ENCODE data around the gene CRTAC1.

Gene CRTAC1

GRCh38 chr10:97888641-97889262 lies 141.7 kb downstream of the CRTAC1 start:
- Histone ChIP-seq H2AFZ (no peak overlapping the region), H3K27ac (no peak overlapping the region), H3K4me2 (ENCODE audit: low read length) (no peak overlapping the region), H3K9me3 (ENCODE audit: control insufficient read depth, low read length) (no peaks in the 10 kb centered on the region), H3K27me3 (ENCODE audit: control insufficient read depth, insufficient read depth, low read length) (no peaks in the 10 kb centered on the region), H3K4me3 (ENCODE audit: low read depth, low read length) (no peak overlapping the region), H3K9ac (no peak overlapping the region), H3K79me2 (no peaks in the 10 kb centered on the region), H3K4me1 (no peaks in the 10 kb centered on the region), H3K36me3 (ENCODE audit: control insufficient read depth, insufficient read depth, low read length) (no peaks in the 10 kb centered on the region)
- TF ChIP-seq CTCF (IDR thresholded peaks at IDR 0.05): no peak

GRCh38 chr10:97888134-97888533 lies 142.3 kb downstream of the CRTAC1 start:
- Histone ChIP-seq H3K4me2 (ENCODE audit: low read length) (no peak overlapping the region), H3K9me3 (ENCODE audit: control insufficient read depth, low read length) (no peaks in the 10 kb centered on the region), H3K79me2 (no peaks in the 10 kb centered on the region), H3K4me3 (ENCODE audit: low read depth, low read length) (no peak overlapping the region), H3K4me1 (no peaks in the 10 kb centered on the region), H2AFZ (no peak overlapping the region), H3K9ac (no peak overlapping the region), H3K36me3 (ENCODE audit: control insufficient read depth, insufficient read depth, low read length) (no peaks in the 10 kb centered on the region), H3K27ac (no peak overlapping the region), H3K27me3 (ENCODE audit: control insufficient read depth, insufficient read depth, low read length) (no peaks in the 10 kb centered on the region)
- no peak for TF ChIP-seq CTCF (IDR thresholded peaks at IDR 0.05)

GRCh38 chr10:97887399-97887798 lies 143.0 kb downstream of the CRTAC1 start:
- Histone ChIP-seq H3K4me1 (no peaks in the 10 kb centered on the region), H2AFZ (no peak overlapping the region), H3K9ac (no peak overlapping the region), H3K9me3 (ENCODE audit: control insufficient read depth, low read length) (no peaks in the 10 kb centered on the region), H3K79me2 (no peaks in the 10 kb centered on the region), H3K4me2 (ENCODE audit: low read length) (no peak overlapping the region), H3K4me3 (ENCODE audit: low read depth, low read length) (no peak overlapping the region), H3K36me3 (ENCODE audit: control insufficient read depth, insufficient read depth, low read length) (no peaks in the 10 kb centered on the region), H3K27ac (no peak overlapping the region), H3K27me3 (ENCODE audit: control insufficient read depth, insufficient read depth, low read length) (no peaks in the 10 kb centered on the region)
- TF ChIP-seq CTCF (IDR thresholded peaks at IDR 0.05): no peak

GRCh38 chr10:97886286-97886685 lies 144.1 kb downstream of the CRTAC1 start:
- H3K9ac ChIP-seq: no peak overlapping the region
- no peaks in the 10 kb centered on the region for H3K79me2 ChIP-seq
- H3K36me3 ChIP-seq (ENCODE audit: control insufficient read depth, insufficient read depth, low read length): no peaks in the 10 kb centered on the region
- H3K4me1 ChIP-seq: no peaks in the 10 kb centered on the region
- no peak overlapping the region for H2AFZ ChIP-seq
- no peak overlapping the region for H3K4me2 ChIP-seq (ENCODE audit: low read length)
- H3K4me3 ChIP-seq (ENCODE audit: low read depth, low read length): no peak overlapping the region
- no peaks in the 10 kb centered on the region for H3K27me3 ChIP-seq (ENCODE audit: control insufficient read depth, insufficient read depth, low read length)
- TF ChIP-seq CTCF (IDR thresholded peaks at IDR 0.05): no peak
- H3K9me3 ChIP-seq (ENCODE audit: control insufficient read depth, low read length): no peaks in the 10 kb centered on the region
- H3K27ac ChIP-seq: no peak overlapping the region

DNA sequence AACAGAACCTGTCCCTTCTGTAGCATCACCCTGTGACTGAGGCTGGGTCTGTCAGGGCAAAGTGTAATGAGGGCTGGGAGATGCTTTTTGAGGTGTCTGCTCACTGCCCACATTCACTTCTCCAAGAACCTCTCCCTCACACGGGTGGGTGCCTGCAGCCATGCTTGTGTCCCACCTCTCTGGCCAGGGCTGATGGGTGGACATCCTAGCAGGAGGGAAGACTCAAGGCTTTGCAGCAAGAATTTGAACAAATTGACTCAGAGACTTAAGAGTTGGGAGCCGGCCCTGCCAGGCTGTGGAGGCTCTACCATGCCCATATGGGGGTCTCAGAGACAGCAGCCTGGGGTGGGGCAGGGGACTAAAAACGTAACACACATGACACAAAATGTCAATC lies 147.3 kb downstream of the CRTAC1 start:
- Histone ChIP-seq H3K4me1 (no peaks in the 10 kb centered on the region), H3K9ac (no peak overlapping the region), H3K27ac (no peak overlapping the region), H3K27me3 (ENCODE audit: control insufficient read depth, insufficient read depth, low read length) (no peaks in the 10 kb centered on the region), H2AFZ (no peak overlapping the region), H3K79me2 (no peaks in the 10 kb centered on the region), H3K9me3 (ENCODE audit: control insufficient read depth, low read length) (no peaks in the 10 kb centered on the region), H3K4me3 (ENCODE audit: low read depth, low read length) (no peak overlapping the region), H3K36me3 (ENCODE audit: control insufficient read depth, insufficient read depth, low read length) (no peaks in the 10 kb centered on the region), H3K4me2 (ENCODE audit: low read length) (no peak overlapping the region)
- TF ChIP-seq CTCF (IDR thresholded peaks at IDR 0.05): no peak
